Measurements from ENCODE around the gene ADM5. TPM values are rescaled to one million over a fixed set of nuclear protein-coding genes. Genes with fewer than 3 reads are reported as not detected.

ADM5 gene
- total and polyA plus RNA-seq, 10 of the 15 experiments (the other 5 are each of a cell fraction or from before 2014, with no cell fraction given): 0.05 to 6.0 (median 1.2) TPM; not detected in 1

DNA sequence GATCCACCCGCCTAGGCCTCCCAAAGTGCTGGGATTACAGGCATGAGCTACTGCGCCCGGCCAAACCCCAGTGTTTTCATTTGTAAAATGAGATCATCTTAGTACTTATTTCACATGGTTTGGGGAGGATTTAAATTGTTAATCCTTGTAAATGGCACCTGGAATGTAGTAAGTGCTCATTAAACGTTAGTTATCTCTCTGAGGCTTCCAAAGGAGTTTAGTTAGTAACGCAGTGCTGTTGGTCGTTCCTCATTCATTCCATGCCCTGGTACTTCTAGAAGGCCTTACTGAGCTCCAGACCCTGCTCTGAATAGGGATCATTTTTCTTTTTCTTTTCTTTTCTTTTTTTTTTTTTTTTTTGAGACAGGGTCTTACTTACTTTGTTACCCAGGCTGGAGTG is 6.7 kb downstream of the ADM5 start (continued):
- TF ChIP-seq EGR1 (IDR thresholded peaks at IDR 0.05; ENCODE audit: borderline replicate concordance in 1 of 2, low read depth in 2 of 2, low read length in 2 of 2) (no peak), LARP7 (IDR thresholded peaks at IDR 0.05) (no peak), SIN3A (IDR thresholded peaks at IDR 0.05; ENCODE audit: low read depth, low read length) (no peak)
- TF ChIP-seq, protein P1, sequence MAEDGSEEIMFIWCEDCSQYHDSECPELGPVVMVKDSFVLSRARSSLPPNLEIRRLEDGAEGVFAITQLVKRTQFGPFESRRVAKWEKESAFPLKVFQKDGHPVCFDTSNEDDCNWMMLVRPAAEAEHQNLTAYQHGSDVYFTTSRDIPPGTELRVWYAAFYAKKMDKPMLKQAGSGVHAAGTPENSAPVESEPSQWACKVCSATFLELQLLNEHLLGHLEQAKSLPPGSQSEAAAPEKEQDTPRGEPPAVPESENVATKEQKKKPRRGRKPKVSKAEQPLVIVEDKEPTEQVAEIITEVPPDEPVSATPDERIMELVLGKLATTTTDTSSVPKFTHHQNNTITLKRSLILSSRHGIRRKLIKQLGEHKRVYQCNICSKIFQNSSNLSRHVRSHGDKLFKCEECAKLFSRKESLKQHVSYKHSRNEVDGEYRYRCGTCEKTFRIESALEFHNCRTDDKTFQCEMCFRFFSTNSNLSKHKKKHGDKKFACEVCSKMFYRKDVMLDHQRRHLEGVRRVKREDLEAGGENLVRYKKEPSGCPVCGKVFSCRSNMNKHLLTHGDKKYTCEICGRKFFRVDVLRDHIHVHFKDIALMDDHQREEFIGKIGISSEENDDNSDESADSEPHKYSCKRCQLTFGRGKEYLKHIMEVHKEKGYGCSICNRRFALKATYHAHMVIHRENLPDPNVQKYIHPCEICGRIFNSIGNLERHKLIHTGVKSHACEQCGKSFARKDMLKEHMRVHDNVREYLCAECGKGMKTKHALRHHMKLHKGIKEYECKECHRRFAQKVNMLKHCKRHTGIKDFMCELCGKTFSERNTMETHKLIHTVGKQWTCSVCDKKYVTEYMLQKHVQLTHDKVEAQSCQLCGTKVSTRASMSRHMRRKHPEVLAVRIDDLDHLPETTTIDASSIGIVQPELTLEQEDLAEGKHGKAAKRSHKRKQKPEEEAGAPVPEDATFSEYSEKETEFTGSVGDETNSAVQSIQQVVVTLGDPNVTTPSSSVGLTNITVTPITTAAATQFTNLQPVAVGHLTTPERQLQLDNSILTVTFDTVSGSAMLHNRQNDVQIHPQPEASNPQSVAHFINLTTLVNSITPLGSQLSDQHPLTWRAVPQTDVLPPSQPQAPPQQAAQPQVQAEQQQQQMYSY (CRISPR knock-in tag; IDR thresholded peaks at IDR 0.05): no peak

- no peak overlapping the region for H3K9ac ChIP-seq (ENCODE audit: control insufficient read depth, insufficient read depth, low read length)
- no peaks in the 10 kb centered on the region for H3K9me3 ChIP-seq (replicated peaks; ENCODE audit: control insufficient read depth, insufficient read depth, low read length)
- ChIA-PET POLR2A (no interaction called here), RAD21 (ENCODE audit: unreplicated experiment) (no interaction called here), CTCF (no interaction called here), SMC1A (ENCODE audit: uncharacterized antibody, unreplicated experiment) (no interaction called here)
- no peaks in the 10 kb centered on the region for H3K4me1 ChIP-seq (ENCODE audit: control insufficient read depth, insufficient read depth, low read length)
- no peak overlapping the region for H3K4me3 ChIP-seq
- no peak for TF ChIP-seq GABPA (IDR thresholded peaks at IDR 0.05; ENCODE audit: low read depth)
- no peak for TF ChIP-seq TCF7 (IDR thresholded peaks at IDR 0.05; ENCODE audit: borderline replicate concordance)
- no peak for TF ChIP-seq IKZF2 (IDR thresholded peaks at IDR 0.05)
- no peak for TF ChIP-seq PAX5 (IDR thresholded peaks at IDR 0.05; ENCODE audit: borderline replicate concordance, low read depth, low read length)
- no peak for TF ChIP-seq JUNB (IDR thresholded peaks at IDR 0.05)
- TF ChIP-seq HDAC6 (IDR thresholded peaks at IDR 0.05; ENCODE audit: unreplicated experiment): no peak
- no peak for TF ChIP-seq E2F8 (IDR thresholded peaks at IDR 0.05; ENCODE audit: low read depth, partially characterized antibody)
- intact Hi-C loops (cut with micrococcal nuclease; ENCODE audit: unreplicated experiment): no loop called here
- no peak for ATAC-seq
- no peaks in the 10 kb centered on the region for H4K20me1 ChIP-seq (ENCODE audit: control insufficient read depth, insufficient read depth)
- H3K27me3 ChIP-seq (replicated peaks in 1 of 2; ENCODE audit: control insufficient read depth in 2 of 2, insufficient read depth in 2 of 2, low read length in 1 of 2): no peaks in the 10 kb centered on the region
- in situ Hi-C loops (cut with MboI): no loop called here
- H2AFZ ChIP-seq (ENCODE audit: control insufficient read depth, low read depth, low read length): no peak overlapping the region
- no peak for DNase-seq (ENCODE audit: low read depth, low spot score)
- 53% methylated on average over 7 of the region's 7 CpGs for WGBS (ENCODE audit: insufficient coverage, insufficient replicate concordance, low lambda C conversion rate, missing lambda C conversion rate)
- FAIRE-seq: no peak
- H3K36me3 ChIP-seq (ENCODE audit: control insufficient read depth in 2 of 2, insufficient read depth in 2 of 2, low read length in 1 of 2): no peaks in the 10 kb centered on the region
- BruUV-seq (replicated peaks): no TSS peak
- no peaks in the 10 kb centered on the region for H3K79me2 ChIP-seq (ENCODE audit: control insufficient read depth, insufficient read depth, low read length)
- no peak overlapping the region for H3K27ac ChIP-seq (ENCODE audit: control insufficient read depth, insufficient read depth)
- H3K4me2 ChIP-seq (ENCODE audit: control insufficient read depth, insufficient read depth): no peak overlapping the region
Measured at GRCh38 chr19:49696865-49697264, 7.5 kb downstream of the ADM5 start.
